Breast epithelium (tissue), 4 donors: Measurements from ENCODE around the gene GOLGA6L10. TPM values are rescaled to one million over a fixed set of nuclear protein-coding genes. Genes with fewer than 3 reads are reported as not detected.
A peak's percentile ranks its signal among the peaks of the same experiment; 100 is the strongest.
"Not testable (repeated sequence)": the region's sequence is repeated elsewhere in the genome, so short reads cannot be mapped to it uniquely, and the experiment has no call there.

Source experiments
- DNase-seq, 2 donors: peaks; one replicate each; pipeline ENCODE4 v3.0.0-alpha.2; 2019; ENCODE audit warnings: low spot score in 2 of 2
- H3K27ac ChIP-seq, 2 donors: fragments of 200-600 bp; sonication (generic) in 1 of 2; one replicate each; pipeline ENCODE4 v1.5.1; 2016 to 2019; ENCODE audit warnings: mild to moderate bottlenecking in 1 of 2
- H3K27me3 ChIP-seq, 2 donors: fragments of 200-600 bp; sonication (generic) in 1 of 2; one replicate each; pipeline versions ENCODE4 v1.5.1 to v1.6.0; 2017 to 2019; ENCODE audit warnings: control low read depth in 1 of 2, mild to moderate bottlenecking in 1 of 2
- H3K36me3 ChIP-seq: fragments of 200-600 bp; one replicate; pipeline ENCODE4 v1.5.1; 2019
- H3K4me1 ChIP-seq, 2 donors: fragments of 200-600 bp; sonication (generic); one replicate each; pipeline ENCODE4 v1.5.1; 2016 to 2019; ENCODE audit warnings: control low read depth in 1 of 2
- H3K4me3 ChIP-seq, 3 donors: fragments of 200-600 bp; sonication (generic); 1 replicate in 2 of 3; 2 replicates in 1 of 3; pipeline ENCODE4 v1.5.1; 2016 to 2019; ENCODE audit warnings: mild to moderate bottlenecking in 3 of 3, moderate library complexity in 2 of 3
- H3K9me3 ChIP-seq, 2 donors: fragments of 200-600 bp; sonication (generic) in 1 of 2; one replicate each; pipeline ENCODE4 v1.5.1; 2016 to 2019; ENCODE audit warnings: control low read depth in 1 of 2
- POLR2A ChIP-seq: fragments of 450-650 bp; IDR thresholded peaks from one replicate; pipeline ENCODE4 v1.6.1; 2016; ENCODE audit warnings: antibody characterized with exemption, mild to moderate bottlenecking, moderate library complexity
- POLR2AphosphoS5 ChIP-seq, 3 donors: sonication (generic); formaldehyde crosslinking; IDR thresholded peaks; one replicate each; pipeline ENCODE4 v1.6.1; 2017; ENCODE audit warnings: antibody characterized with exemption in 3 of 3
- intact Hi-C: fragments of 100-400 bp; cut with DNase I; formaldehyde crosslinking; loops from one replicate; pipeline ENCODE4 v1.15.1; 2023; ENCODE audit warnings: low total_unique reads
- total RNA-seq, 3 donors: library from RNA; depleted of rRNA; stranded (reverse); fragments of >200 nt; gene quantifications; one replicate each; pipeline ENCODE4 v1.1.0, GENCODE V29; 2016
- TF ChIP-seq, protein P1 (sequence below), 3 donors: fragments of 450-650 bp; IDR thresholded peaks; one replicate each; pipeline ENCODE4 v1.5.1; 2016 to 2017; ENCODE audit warnings: antibody characterized with exemption in 3 of 3, mild to moderate bottlenecking in 3 of 3, moderate library complexity in 3 of 3

GOLGA6L10 gene
- total RNA-seq, 3 donors from 2014 or later: 0.48 to 2.6 (median 1.6) TPM

DNA sequence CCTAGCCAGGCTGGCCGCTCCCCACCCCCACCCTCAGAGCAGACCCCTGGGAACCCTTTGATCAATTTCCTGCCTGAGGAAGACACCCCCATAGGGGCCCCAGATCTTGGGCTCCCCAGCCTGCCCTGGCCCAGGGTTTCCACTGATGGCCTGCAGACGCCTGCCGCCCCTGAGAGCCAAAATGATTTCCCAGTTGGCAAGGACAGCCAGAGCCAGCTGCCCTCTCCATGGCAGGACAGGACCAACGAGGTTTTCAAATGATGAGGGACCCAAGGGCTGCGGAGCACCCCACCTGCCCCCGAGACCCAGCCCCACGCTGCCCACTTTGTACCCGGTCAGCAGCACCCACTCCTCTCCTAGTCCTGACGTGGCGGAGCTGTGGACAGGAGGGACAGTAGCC, 21.9 kb downstream of the GOLGA6L10 start:
- H3K4me1 ChIP-seq, H3K36me3 ChIP-seq, H3K9me3 ChIP-seq, H3K4me3 ChIP-seq, H3K27ac ChIP-seq, intact Hi-C loops, DNase-seq, H3K27me3 ChIP-seq: not testable (repeated sequence)

- H3K4me1 ChIP-seq, H3K27ac ChIP-seq, H3K9me3 ChIP-seq, H3K4me3 ChIP-seq, H3K36me3 ChIP-seq, DNase-seq, H3K27me3 ChIP-seq, intact Hi-C loops: not testable (repeated sequence)
Measured at GRCh38 chr15:82326896-82327295, 22.4 kb downstream of the GOLGA6L10 start.

DNA sequence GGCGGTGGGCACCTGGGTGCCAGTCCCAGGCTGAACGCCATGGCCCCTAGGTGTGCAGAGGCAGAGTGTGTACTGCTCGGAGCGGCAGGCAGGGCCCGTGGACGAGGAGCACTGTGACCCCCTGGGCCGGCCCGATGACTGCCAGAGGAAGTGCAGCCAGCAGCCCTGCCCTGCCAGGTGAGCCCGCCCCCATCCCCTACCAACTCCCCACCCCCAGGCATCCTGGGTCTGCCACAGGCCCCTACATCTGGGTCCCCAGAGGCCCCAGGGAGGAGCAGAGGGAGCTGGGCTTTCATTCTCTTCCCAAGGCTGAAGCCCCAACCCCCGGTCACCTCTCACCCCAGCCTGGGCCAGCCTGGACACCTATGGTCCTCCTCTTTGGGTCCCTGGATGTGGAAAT, 23.6 kb downstream of the GOLGA6L10 start:
- H3K4me3 ChIP-seq, H3K27ac ChIP-seq, intact Hi-C loops, H3K4me1 ChIP-seq, H3K36me3 ChIP-seq, H3K27me3 ChIP-seq, H3K9me3 ChIP-seq: not testable (repeated sequence)
- peak in 1 of 2 donors; percentile 33 for DNase-seq

DNA sequence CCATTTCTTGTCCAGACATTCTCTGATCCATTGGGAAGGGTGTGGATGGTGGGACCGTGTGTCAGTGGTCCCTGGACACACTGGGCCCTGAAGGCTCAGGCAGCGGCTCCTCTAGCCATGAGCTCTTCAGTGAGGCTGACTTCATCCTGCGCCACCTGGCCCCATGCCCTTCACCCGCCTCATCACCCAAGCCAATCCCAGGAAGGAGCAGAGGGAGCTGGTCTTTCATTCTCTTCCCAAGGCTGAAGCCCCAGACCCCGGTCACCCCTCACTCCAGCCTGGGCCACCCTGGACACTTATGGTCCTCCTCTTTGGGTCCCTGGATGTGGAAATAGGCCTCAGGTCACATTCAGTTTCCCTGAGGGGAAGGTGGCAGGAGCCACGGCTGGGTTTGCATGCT, 24.4 kb downstream of the GOLGA6L10 start:
- H3K4me1 ChIP-seq, intact Hi-C loops, H3K36me3 ChIP-seq, H3K9me3 ChIP-seq, H3K27me3 ChIP-seq, H3K4me3 ChIP-seq, H3K27ac ChIP-seq: not testable (repeated sequence)
- DNase-seq: peak in 1 of 2 donors; percentile 34

- intact Hi-C loops, H3K4me1 ChIP-seq, H3K4me3 ChIP-seq, H3K27me3 ChIP-seq, H3K36me3 ChIP-seq, H3K9me3 ChIP-seq, H3K27ac ChIP-seq, DNase-seq: not testable (repeated sequence)
Measured at GRCh38 chr15:82322488-82322887, 26.8 kb downstream of the GOLGA6L10 start.

- intact Hi-C loops: not testable (repeated sequence)
Measured at GRCh38 chr15:82320861-82321260, 28.4 kb downstream of the GOLGA6L10 start.

GRCh38 chr15:82319522-82320278, 29.6 kb downstream of the GOLGA6L10 start:
- H3K4me3 ChIP-seq, H3K27ac ChIP-seq, H3K36me3 ChIP-seq, DNase-seq, H3K4me1 ChIP-seq, H3K27me3 ChIP-seq, intact Hi-C loops, H3K9me3 ChIP-seq: not testable (repeated sequence)

More at GRCh38 chr15:82320861-82321260, 28.4 kb downstream of the GOLGA6L10 start:
- H3K9me3 ChIP-seq, H3K27ac ChIP-seq, H3K36me3 ChIP-seq, H3K27me3 ChIP-seq, H3K4me1 ChIP-seq, DNase-seq, H3K4me3 ChIP-seq: not testable (repeated sequence)

GRCh38 chr15:82318281-82318680, 31.0 kb downstream of the GOLGA6L10 start:
- intact Hi-C loops, H3K4me3 ChIP-seq, H3K9me3 ChIP-seq, H3K27me3 ChIP-seq, H3K27ac ChIP-seq, DNase-seq, H3K4me1 ChIP-seq, H3K36me3 ChIP-seq: not testable (repeated sequence)

- H3K9me3 ChIP-seq, H3K4me1 ChIP-seq, DNase-seq, H3K4me3 ChIP-seq, intact Hi-C loops, H3K36me3 ChIP-seq, H3K27me3 ChIP-seq, H3K27ac ChIP-seq: not testable (repeated sequence)
Measured at GRCh38 chr15:82317516-82317915, 31.8 kb downstream of the GOLGA6L10 start.

DNA sequence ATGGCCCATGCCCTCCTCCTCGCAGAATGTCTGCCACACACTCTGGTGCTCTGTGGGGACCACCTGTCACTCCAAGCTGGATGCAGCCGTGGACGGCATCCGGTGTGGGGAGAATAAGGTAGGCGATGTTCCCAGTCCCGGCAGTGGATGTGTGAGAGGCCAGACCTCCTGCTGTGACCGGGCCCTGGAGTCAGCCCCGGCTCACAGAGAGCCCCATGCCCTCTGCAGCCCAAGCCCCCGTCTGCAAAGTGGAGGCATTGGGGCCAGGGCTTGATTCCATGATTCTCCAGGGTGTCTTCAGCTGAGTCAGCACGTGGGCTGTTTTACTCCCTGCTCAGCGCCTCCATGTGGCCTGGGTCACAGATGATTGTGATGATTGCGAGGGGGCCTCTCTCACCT, 32.2 kb downstream of the GOLGA6L10 start:
- no peaks in the 10 kb centered on the region for H3K4me1 ChIP-seq
- no peaks in the 10 kb centered on the region for H3K36me3 ChIP-seq
- no peak for DNase-seq
- no peaks in the 10 kb centered on the region for H3K9me3 ChIP-seq
- no peak overlapping the region for H3K4me3 ChIP-seq
- intact Hi-C loops: no loop called here
- H3K27me3 ChIP-seq: no peaks in the 10 kb centered on the region
- no peak for TF ChIP-seq POLR2A
- TF ChIP-seq, protein P1, sequence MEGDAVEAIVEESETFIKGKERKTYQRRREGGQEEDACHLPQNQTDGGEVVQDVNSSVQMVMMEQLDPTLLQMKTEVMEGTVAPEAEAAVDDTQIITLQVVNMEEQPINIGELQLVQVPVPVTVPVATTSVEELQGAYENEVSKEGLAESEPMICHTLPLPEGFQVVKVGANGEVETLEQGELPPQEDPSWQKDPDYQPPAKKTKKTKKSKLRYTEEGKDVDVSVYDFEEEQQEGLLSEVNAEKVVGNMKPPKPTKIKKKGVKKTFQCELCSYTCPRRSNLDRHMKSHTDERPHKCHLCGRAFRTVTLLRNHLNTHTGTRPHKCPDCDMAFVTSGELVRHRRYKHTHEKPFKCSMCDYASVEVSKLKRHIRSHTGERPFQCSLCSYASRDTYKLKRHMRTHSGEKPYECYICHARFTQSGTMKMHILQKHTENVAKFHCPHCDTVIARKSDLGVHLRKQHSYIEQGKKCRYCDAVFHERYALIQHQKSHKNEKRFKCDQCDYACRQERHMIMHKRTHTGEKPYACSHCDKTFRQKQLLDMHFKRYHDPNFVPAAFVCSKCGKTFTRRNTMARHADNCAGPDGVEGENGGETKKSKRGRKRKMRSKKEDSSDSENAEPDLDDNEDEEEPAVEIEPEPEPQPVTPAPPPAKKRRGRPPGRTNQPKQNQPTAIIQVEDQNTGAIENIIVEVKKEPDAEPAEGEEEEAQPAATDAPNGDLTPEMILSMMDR (IDR thresholded peaks at IDR 0.05): no peak
- TF ChIP-seq POLR2AphosphoS5 (IDR thresholded peaks at IDR 0.05): no peak
- no peak overlapping the region for H3K27ac ChIP-seq

DNA sequence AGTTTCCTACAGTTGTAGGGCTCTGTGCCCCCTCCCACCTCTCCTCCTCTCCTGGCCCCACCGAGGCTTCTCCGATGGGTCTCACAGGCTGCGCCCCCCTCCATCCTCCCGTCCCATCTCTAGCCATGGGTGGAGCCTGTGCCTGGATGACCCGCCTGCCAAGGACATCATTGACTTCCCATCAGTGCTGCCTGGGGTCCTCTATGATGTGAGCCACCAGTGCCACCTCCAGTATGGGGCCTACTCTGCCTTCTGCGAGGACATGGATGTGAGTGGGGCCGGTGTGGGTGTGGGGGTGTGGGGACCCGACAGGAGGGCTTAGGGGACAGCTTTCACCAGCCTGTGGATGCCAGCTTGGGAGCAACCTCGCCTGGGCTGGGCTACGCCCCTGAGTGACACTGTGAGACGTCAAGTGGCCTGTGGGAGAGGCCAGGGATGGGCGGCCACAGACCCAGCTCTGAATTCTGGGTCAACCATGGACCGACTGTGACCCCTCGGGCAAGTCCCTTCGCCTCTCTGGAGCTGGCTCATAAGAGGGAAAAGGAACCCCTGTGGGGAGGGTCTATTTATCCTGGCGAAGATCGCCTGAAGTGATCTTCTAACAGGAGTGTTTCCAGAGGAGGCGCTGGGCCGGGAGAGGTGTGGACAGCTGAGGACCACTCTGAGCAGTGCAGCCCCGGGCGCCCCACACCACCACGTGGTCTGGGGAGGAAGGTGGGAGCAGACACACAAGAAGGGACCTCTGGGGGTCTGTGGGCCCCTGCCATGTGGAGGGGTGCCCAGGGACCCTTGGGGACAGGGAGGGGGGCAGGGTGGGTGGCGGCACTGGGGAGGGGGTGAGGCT, 32.8 kb downstream of the GOLGA6L10 start:
- DNase-seq, H3K27me3 ChIP-seq, intact Hi-C loops, H3K4me1 ChIP-seq, H3K27ac ChIP-seq, H3K9me3 ChIP-seq, H3K36me3 ChIP-seq, H3K4me3 ChIP-seq: not testable (repeated sequence)
